ENCODE measurements around the gene ATP9B. TPM values are rescaled to one million over a fixed set of nuclear protein-coding genes. Genes with fewer than 3 reads are reported as not detected.

The ATP9B gene, protein sequence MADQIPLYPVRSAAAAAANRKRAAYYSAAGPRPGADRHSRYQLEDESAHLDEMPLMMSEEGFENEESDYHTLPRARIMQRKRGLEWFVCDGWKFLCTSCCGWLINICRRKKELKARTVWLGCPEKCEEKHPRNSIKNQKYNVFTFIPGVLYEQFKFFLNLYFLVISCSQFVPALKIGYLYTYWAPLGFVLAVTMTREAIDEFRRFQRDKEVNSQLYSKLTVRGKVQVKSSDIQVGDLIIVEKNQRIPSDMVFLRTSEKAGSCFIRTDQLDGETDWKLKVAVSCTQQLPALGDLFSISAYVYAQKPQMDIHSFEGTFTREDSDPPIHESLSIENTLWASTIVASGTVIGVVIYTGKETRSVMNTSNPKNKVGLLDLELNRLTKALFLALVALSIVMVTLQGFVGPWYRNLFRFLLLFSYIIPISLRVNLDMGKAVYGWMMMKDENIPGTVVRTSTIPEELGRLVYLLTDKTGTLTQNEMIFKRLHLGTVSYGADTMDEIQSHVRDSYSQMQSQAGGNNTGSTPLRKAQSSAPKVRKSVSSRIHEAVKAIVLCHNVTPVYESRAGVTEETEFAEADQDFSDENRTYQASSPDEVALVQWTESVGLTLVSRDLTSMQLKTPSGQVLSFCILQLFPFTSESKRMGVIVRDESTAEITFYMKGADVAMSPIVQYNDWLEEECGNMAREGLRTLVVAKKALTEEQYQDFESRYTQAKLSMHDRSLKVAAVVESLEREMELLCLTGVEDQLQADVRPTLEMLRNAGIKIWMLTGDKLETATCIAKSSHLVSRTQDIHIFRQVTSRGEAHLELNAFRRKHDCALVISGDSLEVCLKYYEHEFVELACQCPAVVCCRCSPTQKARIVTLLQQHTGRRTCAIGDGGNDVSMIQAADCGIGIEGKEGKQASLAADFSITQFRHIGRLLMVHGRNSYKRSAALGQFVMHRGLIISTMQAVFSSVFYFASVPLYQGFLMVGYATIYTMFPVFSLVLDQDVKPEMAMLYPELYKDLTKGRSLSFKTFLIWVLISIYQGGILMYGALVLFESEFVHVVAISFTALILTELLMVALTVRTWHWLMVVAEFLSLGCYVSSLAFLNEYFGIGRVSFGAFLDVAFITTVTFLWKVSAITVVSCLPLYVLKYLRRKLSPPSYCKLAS
- 18.6 TPM for polyA plus RNA-seq (2012; ENCODE audit: insufficient read length, low read depth)

DNA sequence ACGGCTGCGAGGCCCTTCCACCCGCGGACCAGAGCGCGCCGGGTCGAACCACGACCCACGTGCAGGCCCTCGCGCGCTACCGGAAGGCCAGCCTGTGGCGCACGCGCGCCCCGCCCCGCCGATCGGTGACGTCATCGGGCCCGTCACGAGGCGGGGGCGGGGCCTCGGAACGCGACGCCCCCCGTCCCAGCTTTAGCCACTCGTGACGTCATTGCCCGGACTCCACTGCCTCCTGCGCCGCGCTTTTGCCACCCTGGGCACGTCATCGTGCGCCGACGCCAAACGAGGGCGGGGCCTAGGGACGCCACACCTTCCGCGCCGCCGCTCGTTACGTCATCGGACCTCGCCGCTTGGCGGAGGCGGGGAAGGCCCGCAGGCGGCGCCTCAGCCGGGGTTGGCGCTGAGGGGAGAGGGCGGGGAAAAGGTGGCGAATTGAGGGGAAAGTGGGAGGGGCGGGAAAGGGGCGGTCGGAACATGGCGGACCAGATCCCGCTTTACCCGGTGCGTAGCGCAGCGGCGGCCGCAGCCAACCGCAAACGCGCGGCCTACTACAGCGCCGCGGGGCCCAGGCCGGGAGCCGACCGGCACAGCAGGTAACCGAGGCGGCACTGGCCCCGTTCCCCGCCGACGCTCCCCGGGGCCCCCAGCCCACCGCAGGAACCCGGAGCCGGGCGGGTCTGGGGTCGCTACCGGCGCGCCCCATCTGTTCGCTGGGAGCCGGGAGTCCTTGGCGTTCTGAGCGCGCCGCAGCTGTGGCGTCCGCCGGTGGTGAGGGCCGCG lies at the start of gene ATP9B:
Gene ATP9B, plus strand, starts transcription at position 458 of the 780 bp plus-strand sequence. Its CDS starts 17 bp downstream, at position 475.
- no peak for TF ChIP-seq SIN3A (IDR thresholded peaks at IDR 0.05; ENCODE audit: borderline replicate concordance, insufficient read depth, low read length)
- TF ChIP-seq, protein P1, sequence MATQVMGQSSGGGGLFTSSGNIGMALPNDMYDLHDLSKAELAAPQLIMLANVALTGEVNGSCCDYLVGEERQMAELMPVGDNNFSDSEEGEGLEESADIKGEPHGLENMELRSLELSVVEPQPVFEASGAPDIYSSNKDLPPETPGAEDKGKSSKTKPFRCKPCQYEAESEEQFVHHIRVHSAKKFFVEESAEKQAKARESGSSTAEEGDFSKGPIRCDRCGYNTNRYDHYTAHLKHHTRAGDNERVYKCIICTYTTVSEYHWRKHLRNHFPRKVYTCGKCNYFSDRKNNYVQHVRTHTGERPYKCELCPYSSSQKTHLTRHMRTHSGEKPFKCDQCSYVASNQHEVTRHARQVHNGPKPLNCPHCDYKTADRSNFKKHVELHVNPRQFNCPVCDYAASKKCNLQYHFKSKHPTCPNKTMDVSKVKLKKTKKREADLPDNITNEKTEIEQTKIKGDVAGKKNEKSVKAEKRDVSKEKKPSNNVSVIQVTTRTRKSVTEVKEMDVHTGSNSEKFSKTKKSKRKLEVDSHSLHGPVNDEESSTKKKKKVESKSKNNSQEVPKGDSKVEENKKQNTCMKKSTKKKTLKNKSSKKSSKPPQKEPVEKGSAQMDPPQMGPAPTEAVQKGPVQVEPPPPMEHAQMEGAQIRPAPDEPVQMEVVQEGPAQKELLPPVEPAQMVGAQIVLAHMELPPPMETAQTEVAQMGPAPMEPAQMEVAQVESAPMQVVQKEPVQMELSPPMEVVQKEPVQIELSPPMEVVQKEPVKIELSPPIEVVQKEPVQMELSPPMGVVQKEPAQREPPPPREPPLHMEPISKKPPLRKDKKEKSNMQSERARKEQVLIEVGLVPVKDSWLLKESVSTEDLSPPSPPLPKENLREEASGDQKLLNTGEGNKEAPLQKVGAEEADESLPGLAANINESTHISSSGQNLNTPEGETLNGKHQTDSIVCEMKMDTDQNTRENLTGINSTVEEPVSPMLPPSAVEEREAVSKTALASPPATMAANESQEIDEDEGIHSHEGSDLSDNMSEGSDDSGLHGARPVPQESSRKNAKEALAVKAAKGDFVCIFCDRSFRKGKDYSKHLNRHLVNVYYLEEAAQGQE (IDR thresholded peaks at IDR 0.05; ENCODE audit: insufficient read depth in 1 of 2, low read depth in 2 of 2, low read length in 2 of 2) = no peak
- peak; percentile 81; the same call in 1 of the 2 replicates for TF ChIP-seq TAF1 (IDR thresholded peaks at IDR 0.05; ENCODE audit: borderline replicate concordance, insufficient read depth, low read length)
- TF ChIP-seq POLR2AphosphoS5 (IDR thresholded peaks at IDR 0.05; ENCODE audit: low read depth, low read length) = peak; percentile 63
- peak; percentile 98 for TF ChIP-seq FOXP2 (optimal IDR thresholded peaks at IDR 0.05; ENCODE audit: borderline replicate concordance, extremely low read depth, extremely low read length, insufficient read depth)

DNA sequence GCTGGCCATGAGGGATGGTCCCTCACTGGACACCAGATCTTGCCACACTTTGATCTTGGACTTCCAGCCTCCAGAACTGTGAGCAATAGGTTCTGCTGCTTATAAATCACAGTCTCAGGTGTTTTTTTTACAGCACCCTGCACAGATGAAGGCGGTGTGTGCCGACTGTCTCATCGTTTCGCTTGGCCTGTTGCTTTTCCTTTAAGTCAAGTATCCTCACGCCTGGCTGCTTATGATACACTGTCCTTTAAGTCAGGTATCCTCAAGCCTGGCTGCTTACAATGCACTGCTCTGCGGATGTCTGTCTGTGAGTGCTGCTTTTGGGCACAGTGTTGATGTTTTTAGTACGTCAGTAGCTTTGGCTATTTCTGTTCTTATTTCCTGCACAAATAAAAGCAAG lies 49.3 kb upstream of the ATP9B start:
- TF ChIP-seq POLR2AphosphoS5 (IDR thresholded peaks at IDR 0.05; ENCODE audit: low read depth, low read length) (no peak), TAF1 (IDR thresholded peaks at IDR 0.05; ENCODE audit: borderline replicate concordance, insufficient read depth, low read length) (no peak), SIN3A (IDR thresholded peaks at IDR 0.05; ENCODE audit: borderline replicate concordance, insufficient read depth, low read length) (no peak), FOXP2 (optimal IDR thresholded peaks at IDR 0.05; ENCODE audit: borderline replicate concordance, extremely low read depth, extremely low read length, insufficient read depth) (no peak)
- TF ChIP-seq, protein P1 (IDR thresholded peaks at IDR 0.05; ENCODE audit: insufficient read depth in 1 of 2, low read depth in 2 of 2, low read length in 2 of 2) = no peak

DNA sequence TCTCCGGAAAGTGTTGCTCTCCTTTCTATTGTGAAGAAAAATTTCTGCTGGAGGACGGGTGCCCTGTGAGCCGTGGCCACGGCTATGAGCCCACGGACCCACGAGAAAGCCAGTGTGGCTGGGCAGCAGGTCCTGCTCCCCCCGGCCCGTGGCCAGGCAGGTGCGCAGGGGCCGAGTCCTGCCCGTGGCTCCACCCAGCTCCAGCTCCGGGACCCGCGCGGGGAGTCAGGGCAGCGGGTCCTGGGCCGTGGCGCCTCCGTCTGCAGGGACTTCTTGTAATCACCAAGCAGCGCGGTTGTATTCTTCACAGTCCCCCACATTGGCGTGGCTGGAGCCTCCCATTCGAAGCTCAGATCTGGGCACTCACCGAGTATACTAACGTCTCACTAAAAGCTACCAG lies 46.6 kb upstream of the ATP9B start:
- TF ChIP-seq FOXP2 (optimal IDR thresholded peaks at IDR 0.05; ENCODE audit: borderline replicate concordance, extremely low read depth, extremely low read length, insufficient read depth) = no peak
- no peak for TF ChIP-seq TAF1 (IDR thresholded peaks at IDR 0.05; ENCODE audit: borderline replicate concordance, insufficient read depth, low read length)
- no peak for TF ChIP-seq POLR2AphosphoS5 (IDR thresholded peaks at IDR 0.05; ENCODE audit: low read depth, low read length)
- no peak for TF ChIP-seq SIN3A (IDR thresholded peaks at IDR 0.05; ENCODE audit: borderline replicate concordance, insufficient read depth, low read length)
- TF ChIP-seq, protein P1 (IDR thresholded peaks at IDR 0.05; ENCODE audit: insufficient read depth in 1 of 2, low read depth in 2 of 2, low read length in 2 of 2) = no peak

DNA sequence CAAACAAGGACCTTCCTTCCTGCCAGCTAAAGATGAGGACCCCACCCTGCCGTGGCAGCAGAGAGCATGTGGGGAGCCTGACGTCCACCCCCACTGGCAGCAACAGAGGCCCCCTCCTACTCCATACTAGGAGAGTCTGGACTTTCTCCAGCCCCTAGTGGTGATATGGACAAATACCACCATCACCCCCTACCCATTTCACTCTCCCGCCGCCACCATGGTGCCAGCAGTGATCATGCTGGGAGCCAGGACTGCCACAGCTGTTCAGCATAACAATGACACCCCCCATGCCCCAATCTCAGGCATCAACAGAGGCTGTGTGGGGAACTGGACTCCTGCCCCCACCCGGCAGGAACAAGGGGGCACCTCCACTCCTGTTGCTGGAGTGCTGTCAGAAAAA lies 42.7 kb upstream of the ATP9B start:
- TF ChIP-seq POLR2AphosphoS5 (IDR thresholded peaks at IDR 0.05; ENCODE audit: low read depth, low read length) = no peak
- no peak for TF ChIP-seq SIN3A (IDR thresholded peaks at IDR 0.05; ENCODE audit: borderline replicate concordance, insufficient read depth, low read length)
- TF ChIP-seq, protein P1 (IDR thresholded peaks at IDR 0.05; ENCODE audit: insufficient read depth in 1 of 2, low read depth in 2 of 2, low read length in 2 of 2) = no peak
- no peak for TF ChIP-seq FOXP2 (optimal IDR thresholded peaks at IDR 0.05; ENCODE audit: borderline replicate concordance, extremely low read depth, extremely low read length, insufficient read depth)
- TF ChIP-seq TAF1 (IDR thresholded peaks at IDR 0.05; ENCODE audit: borderline replicate concordance, insufficient read depth, low read length) = no peak
